PC-9 (cell line): Measurements from ENCODE around the gene TCEA3.

Experiments used
- EZH2 ChIP-seq: fragments of 200-600 bp; sonication (generic); IDR thresholded peaks from 2 replicates; pipeline ENCODE4 v1.8.0; 2017; ENCODE audit warnings: antibody characterized with exemption, low read depth
- TF ChIP-seq, protein P1 (sequence below): fragments of 200-600 bp; sonication (generic); conservative IDR thresholded peaks from 2 replicates; pipeline ENCODE4 v1.6.1; 2017; ENCODE audit warnings: mixed run types, antibody characterized with exemption, mild to moderate bottlenecking, moderate library complexity

DNA sequence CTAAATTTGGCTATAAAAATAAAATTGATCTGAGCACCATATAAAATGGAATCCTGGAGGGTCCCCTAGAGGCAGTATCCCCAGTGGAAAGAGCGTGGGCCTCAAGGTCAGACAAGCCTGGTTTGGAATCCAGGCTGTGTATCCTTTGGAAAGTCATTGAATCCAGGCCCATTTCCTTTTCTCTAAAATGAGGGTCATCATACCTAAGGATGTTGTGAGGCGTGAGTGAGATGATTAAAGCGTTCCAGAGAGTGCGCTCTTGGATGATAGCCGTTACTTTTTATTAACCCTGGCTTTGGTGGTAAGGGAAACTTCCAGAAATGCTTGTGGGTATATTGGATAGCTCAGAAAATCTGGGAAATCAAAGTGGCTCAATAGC, 54.2 kb downstream of the TCEA3 start:
- TF ChIP-seq, protein P1, sequence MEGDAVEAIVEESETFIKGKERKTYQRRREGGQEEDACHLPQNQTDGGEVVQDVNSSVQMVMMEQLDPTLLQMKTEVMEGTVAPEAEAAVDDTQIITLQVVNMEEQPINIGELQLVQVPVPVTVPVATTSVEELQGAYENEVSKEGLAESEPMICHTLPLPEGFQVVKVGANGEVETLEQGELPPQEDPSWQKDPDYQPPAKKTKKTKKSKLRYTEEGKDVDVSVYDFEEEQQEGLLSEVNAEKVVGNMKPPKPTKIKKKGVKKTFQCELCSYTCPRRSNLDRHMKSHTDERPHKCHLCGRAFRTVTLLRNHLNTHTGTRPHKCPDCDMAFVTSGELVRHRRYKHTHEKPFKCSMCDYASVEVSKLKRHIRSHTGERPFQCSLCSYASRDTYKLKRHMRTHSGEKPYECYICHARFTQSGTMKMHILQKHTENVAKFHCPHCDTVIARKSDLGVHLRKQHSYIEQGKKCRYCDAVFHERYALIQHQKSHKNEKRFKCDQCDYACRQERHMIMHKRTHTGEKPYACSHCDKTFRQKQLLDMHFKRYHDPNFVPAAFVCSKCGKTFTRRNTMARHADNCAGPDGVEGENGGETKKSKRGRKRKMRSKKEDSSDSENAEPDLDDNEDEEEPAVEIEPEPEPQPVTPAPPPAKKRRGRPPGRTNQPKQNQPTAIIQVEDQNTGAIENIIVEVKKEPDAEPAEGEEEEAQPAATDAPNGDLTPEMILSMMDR: no peak
- no peak for TF ChIP-seq EZH2
